ENCODE measurements around the gene MTG2. TPM values are rescaled to one million over a fixed set of nuclear protein-coding genes. Genes with fewer than 3 reads are reported as not detected.

MTG2 gene, protein sequence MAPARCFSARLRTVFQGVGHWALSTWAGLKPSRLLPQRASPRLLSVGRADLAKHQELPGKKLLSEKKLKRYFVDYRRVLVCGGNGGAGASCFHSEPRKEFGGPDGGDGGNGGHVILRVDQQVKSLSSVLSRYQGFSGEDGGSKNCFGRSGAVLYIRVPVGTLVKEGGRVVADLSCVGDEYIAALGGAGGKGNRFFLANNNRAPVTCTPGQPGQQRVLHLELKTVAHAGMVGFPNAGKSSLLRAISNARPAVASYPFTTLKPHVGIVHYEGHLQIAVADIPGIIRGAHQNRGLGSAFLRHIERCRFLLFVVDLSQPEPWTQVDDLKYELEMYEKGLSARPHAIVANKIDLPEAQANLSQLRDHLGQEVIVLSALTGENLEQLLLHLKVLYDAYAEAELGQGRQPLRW
- total RNA-seq = 29.3 and 30.7 TPM in 2 replicates
- long read RNA-seq, transcript MTG2-201 (7 exons, 2,929 nt) = major isoform, 14 of 34 reads
- long read RNA-seq, partial matches to known transcripts = 12 of 34 reads
- long read RNA-seq, other reads (novel, unspliced or antisense) = 8 of 34 reads

DNA sequence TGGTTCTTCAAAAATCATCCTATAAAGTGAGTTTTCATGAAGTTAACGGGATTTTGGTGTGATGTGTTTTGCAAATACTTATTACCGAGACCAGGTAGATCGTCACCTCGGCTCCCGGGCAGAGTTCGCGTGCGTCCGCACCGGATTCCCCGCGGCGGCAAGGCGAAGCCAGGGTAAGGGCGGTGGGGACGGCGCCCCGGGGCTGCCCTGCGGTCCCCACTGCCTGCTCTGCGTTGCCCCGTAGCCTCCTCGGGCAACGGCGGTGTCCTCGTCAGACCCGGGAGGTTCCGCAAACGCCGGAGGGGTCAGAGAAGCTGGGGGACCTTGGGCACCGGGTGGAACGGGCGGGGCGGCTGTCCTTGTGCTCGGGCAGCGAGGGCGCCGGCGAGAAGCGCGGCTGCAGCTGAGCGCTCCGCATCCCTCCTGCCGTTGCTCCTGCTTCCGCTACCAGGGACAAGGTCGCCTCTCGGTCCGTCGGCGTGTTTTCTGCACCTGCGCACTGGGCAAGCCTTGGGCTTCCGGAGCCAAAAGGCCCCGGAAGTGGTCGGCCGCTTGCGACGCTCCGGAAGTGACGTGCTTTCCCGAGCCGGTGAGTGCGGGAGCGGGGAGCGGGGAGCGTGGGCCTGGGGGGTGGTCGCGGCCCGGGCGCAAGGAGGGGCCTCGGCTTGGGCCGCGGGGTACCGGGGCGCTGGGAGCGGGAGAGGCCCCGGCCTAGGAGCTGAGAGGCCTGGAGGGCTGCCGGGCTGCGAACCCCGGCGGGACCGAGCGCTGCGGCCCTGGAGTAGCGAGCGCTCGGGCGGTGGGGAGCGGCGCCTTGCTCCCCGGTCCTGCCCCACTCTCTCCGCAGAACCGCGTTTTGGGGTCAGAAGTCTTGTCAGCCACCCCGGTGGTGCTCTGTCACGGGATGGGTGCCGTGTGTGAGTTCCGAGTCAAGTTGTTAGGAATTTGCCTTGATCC lies at the start of gene MTG2:
MTG2 (plus strand) TSS at position 560 of the 957 bp plus-strand sequence. CDS start 10,393 bp downstream, outside the sequence.
- no peaks in the 10 kb centered on the region for H3K27me3 Mint-ChIP-seq (ENCODE audit: unreplicated experiment)
- peaks cover 33% of the 10 kb centered on the region for H3K4me1 Mint-ChIP-seq (ENCODE audit: unreplicated experiment)
- H3K4me3 Mint-ChIP-seq (ENCODE audit: unreplicated experiment) = peak within 1 kb of the TSS; percentile 85
- H3K27ac Mint-ChIP-seq (ENCODE audit: unreplicated experiment) = peak within 1 kb of the TSS; percentile 86
- TF ChIP-seq, protein P1, sequence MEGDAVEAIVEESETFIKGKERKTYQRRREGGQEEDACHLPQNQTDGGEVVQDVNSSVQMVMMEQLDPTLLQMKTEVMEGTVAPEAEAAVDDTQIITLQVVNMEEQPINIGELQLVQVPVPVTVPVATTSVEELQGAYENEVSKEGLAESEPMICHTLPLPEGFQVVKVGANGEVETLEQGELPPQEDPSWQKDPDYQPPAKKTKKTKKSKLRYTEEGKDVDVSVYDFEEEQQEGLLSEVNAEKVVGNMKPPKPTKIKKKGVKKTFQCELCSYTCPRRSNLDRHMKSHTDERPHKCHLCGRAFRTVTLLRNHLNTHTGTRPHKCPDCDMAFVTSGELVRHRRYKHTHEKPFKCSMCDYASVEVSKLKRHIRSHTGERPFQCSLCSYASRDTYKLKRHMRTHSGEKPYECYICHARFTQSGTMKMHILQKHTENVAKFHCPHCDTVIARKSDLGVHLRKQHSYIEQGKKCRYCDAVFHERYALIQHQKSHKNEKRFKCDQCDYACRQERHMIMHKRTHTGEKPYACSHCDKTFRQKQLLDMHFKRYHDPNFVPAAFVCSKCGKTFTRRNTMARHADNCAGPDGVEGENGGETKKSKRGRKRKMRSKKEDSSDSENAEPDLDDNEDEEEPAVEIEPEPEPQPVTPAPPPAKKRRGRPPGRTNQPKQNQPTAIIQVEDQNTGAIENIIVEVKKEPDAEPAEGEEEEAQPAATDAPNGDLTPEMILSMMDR (IDR thresholded peaks at IDR 0.05) = no peak
- peak; percentile 97 for DNase-seq (ENCODE audit: extremely low spot score, unreplicated experiment)
- H3K9me3 Mint-ChIP-seq (ENCODE audit: unreplicated experiment) = no peaks in the 10 kb centered on the region
- peaks cover 4% of the 10 kb centered on the region for H3K36me3 Mint-ChIP-seq (ENCODE audit: unreplicated experiment)

GRCh38 chr20:62133051-62133845 lies 49.6 kb upstream of the MTG2 start:
- TF ChIP-seq, protein P1 (IDR thresholded peaks at IDR 0.05) = no peak

DNA sequence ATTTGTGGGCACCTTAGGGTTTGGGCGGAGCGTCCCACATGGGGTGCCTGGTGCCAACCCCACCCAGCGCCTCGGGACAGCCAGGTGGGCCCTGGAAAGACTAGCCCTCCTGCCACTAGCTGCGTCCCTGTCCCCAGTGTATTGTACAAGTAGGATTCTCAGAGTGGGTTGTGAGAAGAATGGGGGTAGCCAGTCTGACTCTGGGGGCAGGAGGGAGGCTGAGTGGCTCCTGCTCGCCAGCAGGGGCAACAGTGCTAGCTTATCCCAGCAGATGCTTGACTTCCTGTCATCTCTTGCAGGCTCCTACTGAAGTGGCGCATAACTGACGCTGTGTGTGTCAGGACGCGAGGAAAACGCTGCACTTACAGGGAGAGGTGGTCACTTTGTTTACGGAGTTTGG lies 49.0 kb upstream of the MTG2 start:
- no peak for DNase-seq (ENCODE audit: extremely low spot score, unreplicated experiment)
- no peak overlapping the region for H3K27ac Mint-ChIP-seq (ENCODE audit: unreplicated experiment)
- no peaks in the 10 kb centered on the region for H3K27me3 Mint-ChIP-seq (ENCODE audit: unreplicated experiment)
- H3K9me3 Mint-ChIP-seq (ENCODE audit: unreplicated experiment) = no peaks in the 10 kb centered on the region
- TF ChIP-seq, protein P1 (IDR thresholded peaks at IDR 0.05) = peak; percentile 9
- H3K4me1 Mint-ChIP-seq (ENCODE audit: unreplicated experiment) = no peaks in the 10 kb centered on the region
- no peak overlapping the region for H3K4me3 Mint-ChIP-seq (ENCODE audit: unreplicated experiment)
- peaks cover 46% of the 10 kb centered on the region for H3K36me3 Mint-ChIP-seq (ENCODE audit: unreplicated experiment)

More at GRCh38 chr20:62133051-62133845, 49.6 kb upstream of the MTG2 start:
- Mint-ChIP-seq H3K4me1 (ENCODE audit: unreplicated experiment) (no peaks in the 10 kb centered on the region), H3K4me3 (ENCODE audit: unreplicated experiment) (no peak overlapping the region), H3K36me3 (ENCODE audit: unreplicated experiment) (peaks cover 49% of the 10 kb centered on the region), H3K27me3 (ENCODE audit: unreplicated experiment) (no peaks in the 10 kb centered on the region), H3K9me3 (ENCODE audit: unreplicated experiment) (no peaks in the 10 kb centered on the region), H3K27ac (ENCODE audit: unreplicated experiment) (peak overlapping the region; percentile 34)
- DNase-seq (ENCODE audit: extremely low spot score, unreplicated experiment) = no peak

GRCh38 chr20:62134735-62135231 lies 48.0 kb upstream of the MTG2 start:
- Mint-ChIP-seq H3K9me3 (ENCODE audit: unreplicated experiment) (no peaks in the 10 kb centered on the region), H3K27me3 (ENCODE audit: unreplicated experiment) (no peaks in the 10 kb centered on the region), H3K27ac (ENCODE audit: unreplicated experiment) (peak overlapping the region; percentile 7), H3K4me3 (ENCODE audit: unreplicated experiment) (no peak overlapping the region), H3K36me3 (ENCODE audit: unreplicated experiment) (peaks cover 48% of the 10 kb centered on the region), H3K4me1 (ENCODE audit: unreplicated experiment) (no peaks in the 10 kb centered on the region)
- DNase-seq (ENCODE audit: extremely low spot score, unreplicated experiment) = no peak
- TF ChIP-seq, protein P1 (IDR thresholded peaks at IDR 0.05) = no peak

All from osteocyte (in vitro differentiated cells).